HG03103 (cell line): ENCODE results near the gene PHF23.
A peak's percentile ranks its signal among the peaks of the same experiment; 100 is the strongest.

Source experiments
- ATAC-seq: cut with Tn5 transposase; IDR thresholded peaks from one replicate; pipeline ENCODE4 v1.9.1; 2021; ENCODE audit warnings: low read depth; ENCODE audit not compliant: unreplicated experiment

The PHF23 gene

GRCh38 chr17:7207120-7208001 lies 31.9 kb downstream of the PHF23 start:
- ATAC-seq = no peak

GRCh38 chr17:7205561-7205960 lies 33.7 kb downstream of the PHF23 start:
- ATAC-seq = no peak

DNA sequence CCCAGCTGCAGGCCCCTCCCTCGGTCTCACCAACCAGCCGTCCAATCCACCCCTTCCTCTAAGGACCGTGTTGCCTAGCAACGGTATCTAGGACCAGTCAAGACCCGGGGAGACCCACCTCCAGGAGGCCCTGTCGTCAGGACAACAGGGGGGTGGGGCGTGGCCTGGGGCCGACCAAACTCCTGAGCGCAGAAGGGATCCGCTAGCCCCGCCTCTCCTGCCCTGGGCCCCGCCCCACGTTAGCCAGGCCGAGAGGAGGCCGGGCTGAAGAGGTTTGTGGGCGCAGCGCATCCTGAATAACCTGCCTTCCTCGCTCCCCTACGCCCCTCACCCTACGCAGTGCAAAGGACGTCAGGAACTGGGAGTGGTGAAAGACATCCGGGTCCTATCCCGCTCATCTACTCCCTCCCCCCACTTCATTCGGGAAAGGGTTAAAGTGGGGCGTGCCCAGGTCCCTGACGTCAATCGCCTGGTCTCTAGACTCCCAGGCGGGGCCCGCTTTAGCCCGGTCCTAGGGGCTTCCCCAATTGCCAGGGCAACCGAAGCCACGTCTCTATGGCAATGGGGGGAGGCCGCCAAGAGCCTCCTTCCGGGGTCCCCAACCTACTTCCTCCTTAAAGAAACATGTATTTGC lies 34.3 kb downstream of the PHF23 start:
- peak; percentile 71 for ATAC-seq

- ATAC-seq = no peak
These were observed 34.9 kb downstream of the PHF23 start for GRCh38 chr17:7204336-7204735.

GRCh38 chr17:7203391-7203790 lies 35.9 kb downstream of the PHF23 start:
- ATAC-seq = no peak

GRCh38 chr17:7196651-7197401 lies 42.4 kb downstream of the PHF23 start:
- ATAC-seq = no peak

- ATAC-seq = no peak
These were observed 43.3 kb downstream of the PHF23 start for GRCh38 chr17:7195971-7196370.

- no peak for ATAC-seq
These were observed 46.9 kb downstream of the PHF23 start for GRCh38 chr17:7192271-7192937.

DNA sequence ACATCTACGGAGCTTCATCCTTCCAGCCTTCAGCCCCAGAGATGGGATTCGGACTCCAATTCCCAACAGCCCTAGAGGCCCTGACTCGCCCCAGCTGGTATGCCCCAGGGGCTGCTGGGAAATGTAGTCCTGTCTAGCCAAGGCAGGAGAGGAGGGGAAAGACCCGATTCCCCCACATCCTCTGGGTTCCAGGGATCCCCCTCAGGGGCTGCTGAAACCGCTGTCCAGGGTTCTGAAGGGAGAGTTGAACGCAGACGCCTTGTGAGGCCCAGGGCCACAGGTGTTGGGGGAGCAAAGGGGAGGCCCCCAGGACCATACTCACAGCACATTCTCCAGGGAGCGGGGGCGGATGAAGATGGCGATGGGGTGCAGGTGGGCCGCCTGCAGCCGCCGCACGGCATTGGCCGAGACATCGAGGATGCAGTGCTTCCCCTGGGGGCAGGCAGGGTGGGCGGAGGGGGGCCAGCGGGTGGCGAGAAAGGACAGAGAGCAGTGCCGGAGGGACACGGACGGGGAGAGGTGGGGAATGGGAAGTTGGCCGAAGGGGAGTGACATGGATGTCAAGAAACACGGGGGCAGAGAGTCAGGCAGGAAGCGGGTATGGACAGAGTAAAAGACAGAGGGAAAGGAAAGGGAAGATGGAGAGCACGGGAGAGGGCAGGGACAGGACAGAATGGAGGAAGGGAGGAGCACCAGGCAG lies 47.5 kb downstream of the PHF23 start:
- no peak for ATAC-seq

GRCh38 chr17:7191069-7191468 lies 48.2 kb downstream of the PHF23 start:
- ATAC-seq = no peak

GRCh38 chr17:7190276-7190917 lies 48.9 kb downstream of the PHF23 start:
- no peak for ATAC-seq

- ATAC-seq = no peak
These were observed 53.0 kb downstream of the PHF23 start for GRCh38 chr17:7186241-7186640.
